Tibial nerve (tissue), 4 donors: ENCODE data around the gene ANGPTL2. TPM values are rescaled to one million over a fixed set of nuclear protein-coding genes. Genes with fewer than 3 reads are reported as not detected.

ENCODE experiments used
- DNase-seq, 2 donors: peaks; one replicate each; pipeline ENCODE4 v3.0.0-alpha.2; 2019; ENCODE audit warnings: low spot score in 2 of 2
- H3K27ac ChIP-seq, 4 donors: fragments of 200-600 bp; sonication (generic) in 3 of 4; one replicate each; pipeline ENCODE4 v1.5.1; 2017 to 2019; ENCODE audit warnings: mild to moderate bottlenecking in 1 of 4
- H3K27me3 ChIP-seq, 2 donors: fragments of 200-600 bp; sonication (generic) in 1 of 2; one replicate each; pipeline versions ENCODE4 v1.5.1 to v1.6.0; 2017 to 2019
- H3K36me3 ChIP-seq, 3 donors: fragments of 200-600 bp; sonication (generic); one replicate each; pipeline ENCODE4 v1.5.1; 2018 to 2019
- H3K4me1 ChIP-seq, 4 donors: fragments of 200-600 bp; sonication (generic) in 3 of 4; one replicate each; pipeline ENCODE4 v1.5.1; 2017 to 2019
- H3K4me3 ChIP-seq, 4 donors: fragments of 200-600 bp; sonication (generic) in 3 of 4; one replicate each; pipeline ENCODE4 v1.5.1; 2017 to 2019; ENCODE audit warnings: mild to moderate bottlenecking in 1 of 4, moderate library complexity in 1 of 4
- H3K9me3 ChIP-seq, 4 donors: fragments of 200-600 bp; sonication (generic) in 3 of 4; one replicate each; pipeline ENCODE4 v1.5.1; 2017 to 2019
- CTCF ChIP-seq, 5 experiments: fragments of 200-600 bp in 3 of 5; fragments of 450-650 bp in 2 of 5; sonication (generic) in 3 of 5; IDR thresholded peaks; one replicate each; pipeline ENCODE4 v1.5.1; 2016 to 2019; ENCODE audit warnings: antibody characterized with exemption in 5 of 5, mild to moderate bottlenecking in 3 of 5, moderate library complexity in 2 of 5
- EP300 ChIP-seq, 2 donors: sonication (generic); formaldehyde crosslinking; IDR thresholded peaks; one replicate each; pipeline ENCODE4 v1.6.1; 2017; ENCODE audit warnings: antibody characterized with exemption in 2 of 2, mild to moderate bottlenecking in 1 of 2
- POLR2A ChIP-seq, 2 donors: fragments of 450-650 bp; IDR thresholded peaks; one replicate each; pipeline ENCODE4 v1.6.1; 2017; ENCODE audit warnings: antibody characterized with exemption in 2 of 2, mild to moderate bottlenecking in 2 of 2, moderate library complexity in 2 of 2
- WGBS, 2 donors: methylation state at CpG; one replicate each; pipeline ENCODE4 v1.1.5; 2018; 5-methylcytosine and 5-hydroxymethylcytosine counted together
- total RNA-seq, 4 donors: library from RNA; depleted of rRNA; stranded (reverse); fragments of >200 nt; gene quantifications; one replicate each; pipeline ENCODE4 v1.1.0, GENCODE V29; 2016

Gene ANGPTL2
- total RNA-seq, 4 donors from 2014 or later = 34.5 to 64.1 (median 47.1) TPM

- Histone ChIP-seq H3K27ac (peak overlapping the region; percentile 20 to 85 (median 68)), H3K4me3 (no peak overlapping the region), H3K9me3 (no peaks in the 10 kb centered on the region), H3K36me3 (no peaks in the 10 kb centered on the region), H3K4me1 (peaks cover 0 to 75% (median 45%) of the 10 kb centered on the region in 4 donors), H3K27me3 (no peaks in the 10 kb centered on the region)
- no peak for TF ChIP-seq CTCF (IDR thresholded peaks at IDR 0.05)
- peak in 1 of 2 donors; percentile 88 for TF ChIP-seq EP300 (IDR thresholded peaks at IDR 0.05)
- TF ChIP-seq POLR2A (IDR thresholded peaks at IDR 0.05) = no peak
- peak; percentile 60 to 75 for DNase-seq
- 49 to 54% methylated on average over 10 of the region's 10 CpGs for WGBS, 2 donors
These were observed 8.5 kb upstream of the ANGPTL2 start for GRCh38 chr9:127130661-127131538.

- Histone ChIP-seq H3K4me3 (no peak overlapping the region), H3K27ac (peak overlapping the region in 2 of 4 donors; percentile 77 to 85), H3K27me3 (no peaks in the 10 kb centered on the region), H3K36me3 (no peaks in the 10 kb centered on the region), H3K9me3 (no peaks in the 10 kb centered on the region), H3K4me1 (peaks cover 0 to 70% (median 42%) of the 10 kb centered on the region in 4 donors)
- 93 to 97% methylated on average over 2 of the region's 2 CpGs for WGBS, 2 donors
- no peak for TF ChIP-seq EP300 (IDR thresholded peaks at IDR 0.05)
- no peak for TF ChIP-seq CTCF (IDR thresholded peaks at IDR 0.05)
- no peak for TF ChIP-seq POLR2A (IDR thresholded peaks at IDR 0.05)
- DNase-seq = no peak
These were observed 7.8 kb upstream of the ANGPTL2 start for GRCh38 chr9:127130235-127130634.

- H3K36me3 ChIP-seq = no peaks in the 10 kb centered on the region
- peak overlapping the region in 2 of 4 donors; percentile 44 to 77 for H3K27ac ChIP-seq
- no peak overlapping the region for H3K4me3 ChIP-seq
- 93 to 95% methylated on average over 3 of the region's 3 CpGs for WGBS, 2 donors
- peaks cover 0 to 65% (median 41%) of the 10 kb centered on the region in 4 donors for H3K4me1 ChIP-seq
- DNase-seq = no peak
- H3K27me3 ChIP-seq = no peaks in the 10 kb centered on the region
- H3K9me3 ChIP-seq = no peaks in the 10 kb centered on the region
- no peak for TF ChIP-seq POLR2A (IDR thresholded peaks at IDR 0.05)
- no peak for TF ChIP-seq CTCF (IDR thresholded peaks at IDR 0.05)
- no peak for TF ChIP-seq EP300 (IDR thresholded peaks at IDR 0.05)
These were observed 7.3 kb upstream of the ANGPTL2 start for GRCh38 chr9:127129718-127130085.

- Histone ChIP-seq H3K36me3 (no peaks in the 10 kb centered on the region), H3K4me3 (no peak overlapping the region), H3K4me1 (peaks cover 0 to 60% (median 39%) of the 10 kb centered on the region in 4 donors), H3K27me3 (no peaks in the 10 kb centered on the region), H3K27ac (peak overlapping the region in 2 of 4 donors; percentile 44 to 77), H3K9me3 (no peaks in the 10 kb centered on the region)
- TF ChIP-seq EP300 (IDR thresholded peaks at IDR 0.05) (no peak), POLR2A (IDR thresholded peaks at IDR 0.05) (no peak), CTCF (IDR thresholded peaks at IDR 0.05) (no peak)
- WGBS, 2 donors = 80 to 81% methylated on average over 5 of the region's 5 CpGs
- DNase-seq = no peak
These were observed 6.8 kb upstream of the ANGPTL2 start for GRCh38 chr9:127129073-127129717.
